Liver (tissue), 9 donors: ENCODE measurements around the gene RAB5IF. TPM values are rescaled to one million over a fixed set of nuclear protein-coding genes. Genes with fewer than 3 reads are reported as not detected.

Experiments
- DNase-seq: peaks from one replicate; pipeline ENCODE4 v3.0.0-alpha.2; 2017; ENCODE audit warnings: low spot score
- H3K27ac ChIP-seq, 2 donors: one replicate each; pipeline ENCODE4 v1.7.0; 2013; ENCODE audit warnings: inconsistent platforms in 2 of 2, low read length in 2 of 2, control low read depth in 1 of 2, low read depth in 1 of 2, mild to moderate bottlenecking in 1 of 2
- H3K27me3 ChIP-seq, 4 donors: one replicate each; pipeline versions ENCODE4 v1.6.1 to v1.7.0; 2013; ENCODE audit warnings: low read length in 3 of 4, inconsistent platforms in 1 of 4, mild to moderate bottlenecking in 1 of 4, moderate library complexity in 1 of 4; ENCODE audit not compliant: control insufficient read depth in 4 of 4, insufficient read depth in 4 of 4
- H3K36me3 ChIP-seq, 4 donors: one replicate each; pipeline versions ENCODE4 v1.6.1 to v1.7.0; 2013; ENCODE audit warnings: low read length in 3 of 4, mild to moderate bottlenecking in 3 of 4, low read depth in 1 of 4, moderate library complexity in 1 of 4; ENCODE audit not compliant: control insufficient read depth in 4 of 4, insufficient read depth in 3 of 4
- H3K4me1 ChIP-seq, 4 donors: one replicate each; pipeline versions ENCODE4 v1.6.1 to v1.7.0; 2013; ENCODE audit warnings: low read length in 3 of 4, mild to moderate bottlenecking in 3 of 4, moderate library complexity in 1 of 4; ENCODE audit not compliant: control insufficient read depth in 4 of 4, insufficient read depth in 4 of 4
- H3K4me3 ChIP-seq, 3 donors: one replicate each; pipeline versions ENCODE4 v1.6.1 to v1.7.0; 2013; ENCODE audit warnings: low read length in 3 of 3, control low read depth in 1 of 3, low read depth in 1 of 3, mild to moderate bottlenecking in 1 of 3
- H3K9ac ChIP-seq, 2 donors: one replicate each; pipeline ENCODE4 v1.7.0; 2013; ENCODE audit warnings: low read length in 2 of 2, mild to moderate bottlenecking in 2 of 2, moderate library complexity in 2 of 2, control low read depth in 1 of 2, low read depth in 1 of 2
- H3K9me3 ChIP-seq, 4 donors: one replicate each; pipeline versions ENCODE4 v1.6.1 to v1.7.0; 2013; ENCODE audit warnings: low read length in 3 of 4; ENCODE audit not compliant: control insufficient read depth in 4 of 4
- ATF3 ChIP-seq: IDR thresholded peaks from 2 replicates; pipeline ENCODE4 v1.6.1; 2016; ENCODE audit warnings: antibody characterized with exemption
- CTCF ChIP-seq: fragments of 150-350 bp; IDR thresholded peaks from 2 replicates; pipeline ENCODE4 v1.5.1; 2017; ENCODE audit warnings: improper control_type of control experiment, low read depth, low read length; ENCODE audit not compliant: missing input control
- EGR1 ChIP-seq, 2 donors: IDR thresholded peaks; 2 replicates each; pipeline ENCODE4 v1.6.1; 2016 to 2018; ENCODE audit warnings: antibody characterized with exemption in 2 of 2, low read depth in 2 of 2
- FOXA1 ChIP-seq: IDR thresholded peaks from 2 replicates; pipeline ENCODE4 v1.6.1; 2016; ENCODE audit warnings: antibody characterized with exemption
- FOXA2 ChIP-seq: IDR thresholded peaks from 2 replicates; pipeline ENCODE4 v1.6.1; 2016; ENCODE audit warnings: antibody characterized with exemption
- GABPA ChIP-seq, 2 donors: IDR thresholded peaks in 1 of 2; conservative IDR thresholded peaks in 1 of 2; 2 replicates each; pipeline ENCODE4 v1.6.1; 2016; ENCODE audit warnings: antibody characterized with exemption in 2 of 2, mild to moderate bottlenecking in 1 of 2, moderate library complexity in 1 of 2
- HNF4A ChIP-seq, 2 donors: conservative IDR thresholded peaks; 2 replicates each; pipeline ENCODE4 v1.6.1; 2016; ENCODE audit warnings: antibody characterized with exemption in 2 of 2, mild to moderate bottlenecking in 2 of 2
- HNF4G ChIP-seq: IDR thresholded peaks from 2 replicates; pipeline ENCODE4 v1.6.1; 2016; ENCODE audit warnings: antibody characterized with exemption
- JUND ChIP-seq, 2 donors: IDR thresholded peaks; 2 replicates each; pipeline ENCODE4 v1.6.1; 2016; ENCODE audit warnings: antibody characterized with exemption in 2 of 2
- NR2F2 ChIP-seq: IDR thresholded peaks from 2 replicates; pipeline ENCODE4 v1.6.1; 2016; ENCODE audit warnings: antibody characterized with exemption
- RAD21 ChIP-seq, 2 donors: IDR thresholded peaks; 2 replicates each; pipeline ENCODE4 v1.6.1; 2016; ENCODE audit warnings: antibody characterized with exemption in 2 of 2, mild to moderate bottlenecking in 2 of 2
- REST ChIP-seq: IDR thresholded peaks from 2 replicates; pipeline ENCODE4 v1.6.1; 2016; ENCODE audit warnings: antibody characterized with exemption, mild to moderate bottlenecking
- RXRA ChIP-seq, 2 donors: IDR thresholded peaks; 2 replicates each; pipeline ENCODE4 v1.6.1; 2017 to 2018; ENCODE audit warnings: antibody characterized with exemption in 2 of 2, mild to moderate bottlenecking in 1 of 2
- SP1 ChIP-seq: IDR thresholded peaks from 2 replicates; pipeline ENCODE4 v1.6.1; 2018; ENCODE audit warnings: antibody characterized with exemption, mild to moderate bottlenecking
- TAF1 ChIP-seq: conservative IDR thresholded peaks from 2 replicates; pipeline ENCODE4 v1.6.1; 2016; ENCODE audit warnings: antibody characterized with exemption, mild to moderate bottlenecking
- YY1 ChIP-seq: IDR thresholded peaks from 2 replicates; pipeline ENCODE4 v1.6.1; 2016; ENCODE audit warnings: antibody characterized with exemption, mild to moderate bottlenecking
- ZBTB33 ChIP-seq: IDR thresholded peaks from 2 replicates; pipeline ENCODE4 v1.6.1; 2016; ENCODE audit warnings: antibody characterized with exemption
- WGBS: extraction: QIAGEN DNeasy Blood & Tissue Kit; methylation state at CpG from one replicate; pipeline ENCODE4 v1.1.7; 2013; 5-methylcytosine and 5-hydroxymethylcytosine counted together
- polyA plus RNA-seq, 2 donors: library from polyadenylated mRNA; stranded (reverse) in 1 of 2; unstranded in 1 of 2; fragments of 200-250 nt in 1 of 2; fragments of >200 nt in 1 of 2; fragmentation: Nextera tagmentation in 1 of 2; extraction: Ambion mirVana in 1 of 2; gene quantifications; one replicate each; pipeline versions ENCODE4 v1.2.1 to v1.2.3, GENCODE V29; 2013 to 2015
- total RNA-seq, 2 donors: library from RNA; depleted of rRNA; stranded (reverse); fragments of >200 nt; gene quantifications; one replicate each; pipeline ENCODE4 v1.2.3, GENCODE V29; 2014
- TF ChIP-seq, protein P1 (sequence below): IDR thresholded peaks from 2 replicates; pipeline ENCODE4 v1.6.1; 2016; ENCODE audit warnings: antibody characterized with exemption
- donor health status: healthy.
- donor health status: healthy.
- donor health status: healthy.
- donor health status: healthy.
- donor health status: healthy.

RAB5IF gene
- total and polyA plus RNA-seq, 4 donors = 58.9 to 170 (median 125) TPM

DNA sequence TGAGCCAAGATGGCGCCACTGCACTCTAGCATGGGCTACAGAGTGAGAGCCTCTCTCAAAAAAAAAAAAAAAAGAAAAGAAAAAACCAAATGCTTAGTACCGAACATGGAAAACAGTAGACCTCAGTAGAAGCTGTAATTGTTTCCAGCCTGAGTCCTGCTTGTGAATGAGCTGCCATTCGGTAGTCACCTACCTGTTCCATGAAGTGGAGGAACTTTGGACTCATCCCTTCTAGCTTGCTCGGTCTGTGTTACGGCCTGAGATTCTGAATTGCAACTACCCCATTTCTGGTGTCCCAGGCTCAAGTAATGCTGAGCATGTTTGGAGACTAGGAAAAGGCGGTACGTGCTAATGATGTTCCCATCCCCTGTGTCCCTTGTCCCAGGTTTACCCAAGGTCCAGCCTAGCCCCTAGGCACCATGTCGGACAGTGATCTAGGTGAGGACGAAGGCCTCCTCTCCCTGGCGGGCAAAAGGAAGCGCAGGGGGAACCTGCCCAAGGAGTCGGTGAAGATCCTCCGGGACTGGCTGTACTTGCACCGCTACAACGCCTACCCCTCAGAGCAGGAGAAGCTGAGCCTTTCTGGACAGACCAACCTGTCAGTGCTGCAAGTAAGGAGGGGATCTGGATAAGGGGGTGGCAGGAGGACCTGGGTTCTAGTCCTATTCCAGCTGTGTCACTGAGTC is 27.1 kb upstream of the RAB5IF start:
- H3K9me3 ChIP-seq = no peaks in the 10 kb centered on the region
- H3K27me3 ChIP-seq = no peaks in the 10 kb centered on the region
- no peak overlapping the region for H3K27ac ChIP-seq
- 98% methylated on average over 15 of the region's 15 CpGs for WGBS
- H3K9ac ChIP-seq = no peak overlapping the region
- no peak for TF ChIP-seq RXRA (IDR thresholded peaks at IDR 0.05)
- no peak for TF ChIP-seq RAD21 (IDR thresholded peaks at IDR 0.05)
- TF ChIP-seq HNF4A (conservative IDR thresholded peaks at IDR 0.05) = no peak
- TF ChIP-seq GABPA (IDR thresholded peaks at IDR 0.05 in 1 of 2, conservative IDR thresholded peaks at IDR 0.05 in 1 of 2) = no peak
- no peak for TF ChIP-seq NR2F2
- TF ChIP-seq ATF3 = no peak
- no peak for TF ChIP-seq CTCF
- H3K4me3 ChIP-seq = no peak overlapping the region
- DNase-seq = no peak
- H3K4me1 ChIP-seq = peaks cover 6 to 16% (median 11%) of the 10 kb centered on the region in 4 donors
- peaks cover 8 to 20% (median 15%) of the 10 kb centered on the region in 4 donors for H3K36me3 ChIP-seq

DNA sequence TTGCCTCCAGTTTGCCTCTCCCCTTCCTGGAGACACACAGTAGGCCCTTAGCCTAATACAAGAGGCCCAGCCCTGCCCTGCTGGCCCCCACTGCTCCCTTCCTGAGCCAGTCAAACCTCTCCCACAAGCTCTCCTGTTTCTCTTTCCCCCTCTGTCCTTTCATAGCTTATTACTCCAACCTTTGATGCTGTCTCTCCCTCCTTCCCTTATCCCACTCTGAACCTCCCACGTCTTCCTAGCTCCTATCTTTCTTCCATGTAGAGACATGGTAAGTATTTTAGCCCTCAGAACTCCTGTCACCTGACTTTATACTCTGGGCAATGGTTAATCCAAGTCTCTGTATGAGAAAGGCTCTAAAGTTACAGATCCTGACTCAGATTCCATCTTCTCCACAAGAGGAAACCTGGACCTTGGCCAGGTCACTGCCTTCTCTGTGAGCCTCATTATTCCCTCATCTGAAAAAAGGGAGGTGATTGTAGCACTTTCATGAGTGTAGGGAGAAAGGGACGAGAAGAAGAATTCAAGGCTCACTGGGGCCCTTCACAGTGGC is 25.5 kb upstream of the RAB5IF start:
- 91% methylated on average over 2 of the region's 2 CpGs for whole genome bisulfite sequencing
- no peaks in the 10 kb centered on the region for H3K9me3 ChIP-seq
- peaks cover 8 to 20% (median 15%) of the 10 kb centered on the region in 4 donors for H3K36me3 ChIP-seq
- DNase-seq = no peak
- TF ChIP-seq NR2F2 = no peak
- no peak for TF ChIP-seq TAF1
- TF ChIP-seq CTCF = no peak
- no peak for TF ChIP-seq GABPA (IDR thresholded peaks at IDR 0.05 in 1 of 2, conservative IDR thresholded peaks at IDR 0.05 in 1 of 2)
- TF ChIP-seq JUND (IDR thresholded peaks at IDR 0.05) = no peak
- TF ChIP-seq ZBTB33 = no peak
- no peak for TF ChIP-seq ATF3
- no peak for TF ChIP-seq FOXA1
- TF ChIP-seq HNF4A (conservative IDR thresholded peaks at IDR 0.05) = no peak
- TF ChIP-seq RAD21 (IDR thresholded peaks at IDR 0.05) = no peak
- TF ChIP-seq RXRA (IDR thresholded peaks at IDR 0.05) = no peak
- TF ChIP-seq SP1 = no peak
- no peak for TF ChIP-seq YY1
- TF ChIP-seq, protein P1, sequence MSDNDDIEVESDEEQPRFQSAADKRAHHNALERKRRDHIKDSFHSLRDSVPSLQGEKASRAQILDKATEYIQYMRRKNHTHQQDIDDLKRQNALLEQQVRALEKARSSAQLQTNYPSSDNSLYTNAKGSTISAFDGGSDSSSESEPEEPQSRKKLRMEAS = no peak
- no peak for TF ChIP-seq HNF4G
- TF ChIP-seq FOXA2 = no peak
- no peak for TF ChIP-seq REST
- TF ChIP-seq EGR1 (IDR thresholded peaks at IDR 0.05; ENCODE audit: low read depth in 2 of 2) = no peak
- no peak overlapping the region for H3K27ac ChIP-seq
- H3K27me3 ChIP-seq = no peaks in the 10 kb centered on the region
- H3K4me1 ChIP-seq = peaks cover 5 to 11% (median 7%) of the 10 kb centered on the region in 4 donors
- no peak overlapping the region for H3K9ac ChIP-seq
- H3K4me3 ChIP-seq = no peak overlapping the region
